A204.1 (cell line): Measurements from ENCODE around the gene ELFN2.

Source experiments
- FAIRE-seq: peaks from 2 replicates; lab custom pipeline; 2012; peaks lifted over from hg19 to GRCh38; lab: Jason Lieb, UNC

ELFN2 gene

GRCh38 chr22:37454857-37455686 lies 27.8 kb upstream of the ELFN2 start:
- no peak for FAIRE-seq

- no peak for FAIRE-seq
Observed at GRCh38 chr22:37453696-37454095, 26.4 kb upstream of the ELFN2 start.

- FAIRE-seq, result no peak
Observed at GRCh38 chr22:37451218-37451617, 23.9 kb upstream of the ELFN2 start.

GRCh38 chr22:37449331-37450001 lies 22.2 kb upstream of the ELFN2 start:
- FAIRE-seq, result no peak

GRCh38 chr22:37448516-37449127 lies 21.3 kb upstream of the ELFN2 start:
- FAIRE-seq, result no peak

GRCh38 chr22:37445501-37445900 lies 18.2 kb upstream of the ELFN2 start:
- FAIRE-seq, result no peak

- FAIRE-seq, result no peak
Observed at GRCh38 chr22:37443977-37444376, 16.7 kb upstream of the ELFN2 start.

GRCh38 chr22:37443086-37443485 lies 15.8 kb upstream of the ELFN2 start:
- no peak for FAIRE-seq

GRCh38 chr22:37442537-37442936 lies 15.3 kb upstream of the ELFN2 start:
- FAIRE-seq, result no peak

GRCh38 chr22:37442135-37442534 lies 14.9 kb upstream of the ELFN2 start:
- FAIRE-seq, result no peak

- FAIRE-seq, result no peak
Observed at GRCh38 chr22:37440875-37441274, 13.6 kb upstream of the ELFN2 start.

GRCh38 chr22:37439347-37439746 lies 12.1 kb upstream of the ELFN2 start:
- no peak for FAIRE-seq

GRCh38 chr22:37435970-37436603 lies 8.8 kb upstream of the ELFN2 start:
- no peak for FAIRE-seq

GRCh38 chr22:37433786-37434185 lies 6.5 kb upstream of the ELFN2 start:
- FAIRE-seq, result no peak

GRCh38 chr22:37432708-37433054 lies 5.4 kb upstream of the ELFN2 start:
- no peak for FAIRE-seq

GRCh38 chr22:37431801-37432707 lies 4.8 kb upstream of the ELFN2 start:
- no peak for FAIRE-seq

- FAIRE-seq, result no peak
Observed at GRCh38 chr22:37431366-37431765, 4.1 kb upstream of the ELFN2 start.

- no peak for FAIRE-seq
Observed at GRCh38 chr22:37430941-37431340, 3.7 kb upstream of the ELFN2 start.

- no peak for FAIRE-seq
Observed at GRCh38 chr22:37428649-37429586, 1.6 kb upstream of the ELFN2 start.

GRCh38 chr22:37427711-37428635 lies 694 bp upstream of the ELFN2 start:
- no peak for FAIRE-seq
